Coronary artery (tissue), 2 donors: Measurements from ENCODE around the gene GRIN3B.
A peak's percentile ranks its signal among the peaks of the same experiment; 100 is the strongest.
"Not testable (repeated sequence)": the region's sequence is repeated elsewhere in the genome, so short reads cannot be mapped to it uniquely, and the experiment has no call there.

ENCODE experiments used
- DNase-seq: peaks from one replicate; pipeline ENCODE4 v3.0.0-alpha.2; 2017; ENCODE audit warnings: low spot score
- H3K27ac ChIP-seq, 2 donors: fragments of 200-600 bp; sonication (generic); one replicate each; pipeline ENCODE4 v1.5.1; 2016 to 2019
- H3K4me3 ChIP-seq: fragments of 200-600 bp; sonication (generic); 2 replicates; pipeline ENCODE4 v1.5.1; 2016; ENCODE audit warnings: mild to moderate bottlenecking, moderate library complexity
- CTCF ChIP-seq: fragments of 200-600 bp; sonication (generic); IDR thresholded peaks from one replicate; pipeline ENCODE4 v1.5.1; 2019; ENCODE audit warnings: antibody characterized with exemption

GRIN3B gene

DNA sequence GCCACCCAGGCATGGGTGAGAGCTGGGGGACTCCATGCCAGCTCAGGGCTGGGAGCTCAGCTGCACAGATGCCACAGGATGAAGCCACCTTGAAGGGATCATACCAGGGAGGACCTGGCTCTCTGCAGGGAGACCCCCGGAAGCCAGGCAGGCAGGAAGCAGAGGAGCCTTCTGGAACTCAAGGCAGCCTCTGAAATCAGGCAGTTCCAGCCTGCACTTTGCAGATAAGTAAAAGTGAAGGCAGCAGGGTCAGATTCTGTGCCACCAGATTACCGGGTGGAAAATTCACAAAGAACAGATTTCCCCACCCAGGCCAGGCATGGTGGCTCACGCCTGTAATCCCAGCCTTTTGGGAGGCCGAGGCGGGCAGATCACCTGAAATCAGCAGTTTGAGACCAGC is 18.2 kb downstream of the GRIN3B start:
- DNase-seq = no peak
- TF ChIP-seq CTCF = no peak
- H3K4me3 ChIP-seq = peak overlapping the region; percentile 49
- H3K27ac ChIP-seq = no peak overlapping the region

GRCh38 chr19:1018932-1019615 is 18.9 kb downstream of the GRIN3B start:
- Histone ChIP-seq H3K27ac (peak overlapping the region in 1 of 2 donors; percentile 94), H3K4me3 (peak overlapping the region; percentile 98)
- no peak for TF ChIP-seq CTCF
- DNase-seq = no peak

DNA sequence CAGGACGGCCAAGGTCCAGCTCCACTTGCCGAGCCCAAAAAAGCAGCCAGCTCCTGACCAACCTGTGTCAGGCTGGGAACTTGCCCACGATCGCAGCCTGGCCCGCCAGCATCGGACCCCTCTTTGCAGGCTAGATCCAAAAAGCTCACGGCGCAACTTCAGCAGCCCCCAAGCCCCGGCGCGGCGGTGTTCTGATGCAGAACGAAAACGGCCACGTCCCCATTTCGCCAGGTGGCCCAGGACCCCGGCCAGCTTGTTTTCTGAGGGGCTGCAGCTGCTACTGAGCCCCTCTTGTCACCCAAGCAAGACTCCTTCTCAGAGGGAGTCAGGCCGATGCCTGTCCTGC is 19.4 kb downstream of the GRIN3B start:
- no peak for DNase-seq
- Histone ChIP-seq H3K27ac (peak overlapping the region; percentile 88 to 94), H3K4me3 (peak overlapping the region; percentile 98)
- TF ChIP-seq CTCF = no peak

DNA sequence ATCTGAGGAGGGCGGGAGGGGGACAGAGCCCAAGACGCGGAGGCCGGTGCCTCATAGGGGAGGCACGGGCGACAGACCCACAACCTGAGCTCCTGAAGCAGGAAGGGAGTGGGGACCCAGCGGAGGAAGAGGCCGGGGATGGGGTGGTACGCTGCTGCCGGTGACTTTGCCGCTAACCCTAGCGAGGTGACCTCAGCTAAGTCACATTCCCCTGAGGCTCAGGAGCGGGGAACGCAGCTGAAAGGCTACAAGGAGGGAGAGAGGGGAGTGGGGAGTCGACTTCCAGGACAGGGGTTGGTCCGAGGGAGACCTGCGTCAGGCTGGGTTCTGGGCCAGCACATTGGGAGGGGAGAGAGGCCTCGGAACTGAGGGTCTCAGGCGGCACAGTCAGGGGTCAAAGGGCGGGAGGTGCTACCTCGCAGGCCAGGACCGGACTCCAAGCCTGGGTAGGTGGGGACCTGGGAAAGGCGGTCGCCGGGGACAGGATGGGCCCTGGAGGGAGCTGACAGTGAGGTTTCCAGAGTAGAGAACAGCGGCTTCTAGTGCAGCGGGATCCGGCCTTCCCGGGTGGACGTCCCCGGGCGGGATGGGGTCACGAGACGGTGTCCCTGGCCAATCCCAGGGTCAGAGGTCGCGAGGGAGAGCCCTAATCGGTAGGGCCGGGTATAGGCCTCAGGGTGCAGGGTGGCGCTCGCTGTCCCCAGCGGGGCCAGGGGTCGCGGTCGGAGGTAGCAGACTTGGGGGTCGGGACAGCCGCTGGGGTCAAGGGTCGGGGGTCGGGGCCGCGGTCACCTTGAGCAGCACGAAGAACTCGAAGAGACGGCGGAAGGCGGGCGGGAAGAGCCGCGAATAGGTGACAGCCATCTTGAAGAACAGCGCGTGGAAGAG is 20.0 kb downstream of the GRIN3B start:
- no peak for TF ChIP-seq CTCF
- Histone ChIP-seq H3K4me3 (peak overlapping the region; percentile 98), H3K27ac (peak overlapping the region; percentile 88 to 94)
- DNase-seq = no peak

DNA sequence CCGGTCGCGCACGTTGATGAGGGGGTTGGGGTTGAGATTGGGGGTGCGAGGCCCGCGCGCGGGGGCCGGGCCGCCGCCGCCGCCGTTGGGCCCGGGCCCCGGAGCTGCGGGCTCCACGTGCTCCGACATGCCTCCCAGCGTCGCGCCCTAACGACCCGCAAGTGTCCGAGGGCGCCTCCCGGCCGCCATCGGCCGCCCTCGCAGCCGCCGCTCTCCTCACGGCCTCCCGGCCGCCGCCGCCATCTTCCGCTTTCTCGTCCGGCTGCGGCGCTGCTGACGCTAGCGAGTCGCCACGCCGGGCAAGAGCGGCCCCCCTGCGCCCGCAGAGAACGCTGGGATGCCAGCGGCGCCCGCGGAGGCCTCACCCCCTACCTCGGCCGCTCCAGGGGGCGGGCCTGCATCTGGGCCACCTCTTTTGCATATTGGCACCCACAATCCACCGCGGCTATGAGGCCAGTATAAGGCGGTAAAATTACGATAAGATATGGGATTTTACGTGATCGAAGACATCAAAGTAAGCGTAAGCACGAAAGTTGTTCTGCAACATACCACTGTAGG is 20.7 kb downstream of the GRIN3B start, which contains the start of gene TMEM259:
Gene TMEM259 (minus strand): TSS at position 256 of the 558 bp plus-strand sequence. CDS start 127 bp downstream, at position 129.
- Histone ChIP-seq H3K27ac (peak within 1 kb of the TSS; percentile 88 to 94), H3K4me3 (peak within 1 kb of the TSS; percentile 98)
- TF ChIP-seq CTCF = no peak
- peak; percentile 97 for DNase-seq

GRCh38 chr19:1023883-1024188 is 23.6 kb downstream of the GRIN3B start:
- H3K4me3 ChIP-seq, DNase-seq: not testable (repeated sequence)
- peak overlapping the region; percentile 12 to 94 for H3K27ac ChIP-seq

DNA sequence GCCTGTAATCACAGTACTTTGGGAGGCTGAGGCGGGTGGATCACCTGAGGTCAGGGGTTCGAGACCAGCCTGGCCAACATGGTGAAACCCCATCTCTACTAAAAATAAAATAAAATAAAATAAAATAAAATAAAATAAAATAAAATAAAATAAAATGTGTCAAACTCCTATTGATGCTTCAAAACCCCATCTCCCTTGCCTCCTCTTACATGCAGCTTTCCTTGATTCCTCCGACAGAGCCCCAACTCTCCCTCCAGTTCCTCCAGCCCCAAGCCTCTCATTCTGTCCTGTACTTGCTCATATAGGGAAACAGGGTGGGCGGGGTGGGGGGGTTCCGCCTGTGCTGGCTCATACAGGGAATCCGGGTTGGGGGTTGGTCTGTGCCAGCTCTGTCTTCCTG is 24.9 kb downstream of the GRIN3B start:
- DNase-seq, H3K4me3 ChIP-seq: not testable (repeated sequence)
- peak overlapping the region; percentile 98 to 100 for H3K27ac ChIP-seq
